HTR-8/SVneo (cell line): ENCODE data around the gene TBL1XR1.
"Not testable (repeated sequence)": the region's sequence is repeated elsewhere in the genome, so short reads cannot be mapped to it uniquely, and the experiment has no call there.

Experiments used
- DNase-seq: peaks from one replicate; pipeline ENCODE4 v3.0.0; 2011; ENCODE audit warnings: low spot score, mixed read lengths; ENCODE audit not compliant: insufficient read length
- FAIRE-seq: peaks from 2 replicates; lab custom pipeline; 2011; peaks lifted over from hg19 to GRCh38; lab: Jason Lieb, UNC

The TBL1XR1 gene

GRCh38 chr3:177041730-177042551, 155.3 kb downstream of the TBL1XR1 start:
- DNase-seq = no peak
- no peak for FAIRE-seq

GRCh38 chr3:177041021-177041729, 156.1 kb downstream of the TBL1XR1 start:
- FAIRE-seq = no peak
- DNase-seq = no peak

- DNase-seq (no peak), FAIRE-seq (no peak)
Measured at GRCh38 chr3:177039490-177040274, 157.6 kb downstream of the TBL1XR1 start.

- FAIRE-seq (no peak), DNase-seq (no peak)
Measured at GRCh38 chr3:177037241-177037640, 160.0 kb downstream of the TBL1XR1 start.

GRCh38 chr3:177035676-177036075, 161.6 kb downstream of the TBL1XR1 start:
- no peak for FAIRE-seq
- DNase-seq = no peak

- FAIRE-seq (no peak), DNase-seq (no peak)
Measured at GRCh38 chr3:177034832-177035475, 162.3 kb downstream of the TBL1XR1 start.

- no peak for FAIRE-seq
- no peak for DNase-seq
Measured at GRCh38 chr3:177026505-177027277, 170.6 kb downstream of the TBL1XR1 start.

GRCh38 chr3:177015881-177016280, 181.4 kb downstream of the TBL1XR1 start:
- no peak for DNase-seq
- no peak for FAIRE-seq

GRCh38 chr3:177013681-177014280, 183.5 kb downstream of the TBL1XR1 start:
- DNase-seq = no peak
- no peak for FAIRE-seq

- FAIRE-seq (no peak), DNase-seq (no peak)
Measured at GRCh38 chr3:177005718-177006405, 191.4 kb downstream of the TBL1XR1 start.

- not testable (repeated sequence) for FAIRE-seq, DNase-seq
Measured at GRCh38 chr3:177000159-177000558, 197.1 kb downstream of the TBL1XR1 start.

- FAIRE-seq = no peak
Measured at GRCh38 chr3:176995946-176996345, 201.3 kb downstream of the TBL1XR1 start.

GRCh38 chr3:176994891-176995781, 202.1 kb downstream of the TBL1XR1 start:
- no peak for FAIRE-seq
- DNase-seq = no peak

More at GRCh38 chr3:176995946-176996345, 201.3 kb downstream of the TBL1XR1 start:
- DNase-seq = no peak

- DNase-seq = no peak
- no peak for FAIRE-seq
Measured at GRCh38 chr3:176994393-176994792, 202.9 kb downstream of the TBL1XR1 start.

- FAIRE-seq (no peak), DNase-seq (no peak)
Measured at GRCh38 chr3:176992978-176993377, 204.3 kb downstream of the TBL1XR1 start.

- FAIRE-seq (no peak), DNase-seq (no peak)
Measured at GRCh38 chr3:176992565-176992964, 204.7 kb downstream of the TBL1XR1 start.

- FAIRE-seq (no peak), DNase-seq (no peak)
Measured at GRCh38 chr3:176988795-176989194, 208.5 kb downstream of the TBL1XR1 start.
